KMS-11 (cell line): Measurements from ENCODE around the gene OR6K3.
A peak's percentile ranks its signal among the peaks of the same experiment; 100 is the strongest.

ENCODE experiments used
- H2AFZ ChIP-seq: fragments of 200-600 bp; sonication (generic); 2 replicates; pipeline ENCODE4 v1.6.1; 2016; ENCODE audit warnings: antibody characterized with exemption, mixed run types, low read depth
- H3K27ac ChIP-seq: fragments of 200-600 bp; sonication (generic); 2 replicates; pipeline ENCODE4 v1.6.1; 2016; ENCODE audit warnings: mild to moderate bottlenecking, mixed run types
- H3K27me3 ChIP-seq: fragments of 200-600 bp; sonication (generic); 2 replicates; pipeline ENCODE4 v1.6.1; 2017; ENCODE audit warnings: mild to moderate bottlenecking, low read depth, mixed run types, moderate library complexity; ENCODE audit not compliant: insufficient read depth
- H3K36me3 ChIP-seq: fragments of 200-600 bp; sonication (generic); 2 replicates; pipeline ENCODE4 v1.6.1; 2017; ENCODE audit warnings: mild to moderate bottlenecking, mixed run types; ENCODE audit not compliant: insufficient read depth
- H3K4me1 ChIP-seq: fragments of 200-600 bp; sonication (generic); 2 replicates; pipeline ENCODE4 v1.6.1; 2016; ENCODE audit warnings: mild to moderate bottlenecking, low read depth, mixed run types; ENCODE audit not compliant: poor library complexity, severe bottlenecking
- H3K4me2 ChIP-seq: fragments of 200-600 bp; sonication (generic); 2 replicates; pipeline ENCODE4 v1.7.0; 2016; ENCODE audit warnings: mild to moderate bottlenecking, mixed run types
- H3K4me3 ChIP-seq: fragments of 200-600 bp; sonication (generic); IDR thresholded peaks from 2 replicates; pipeline ENCODE4 v1.6.1; 2017; ENCODE audit warnings: low read depth, low read length, mixed read lengths; ENCODE audit not compliant: insufficient read depth
- H3K79me2 ChIP-seq: fragments of 200-600 bp; sonication (generic); 2 replicates; pipeline ENCODE4 v1.6.1; 2016; ENCODE audit warnings: low read depth, mixed run types; ENCODE audit not compliant: insufficient read depth
- H3K9ac ChIP-seq: fragments of 200-600 bp; sonication (generic); 2 replicates; pipeline ENCODE4 v1.6.1; 2016; ENCODE audit warnings: mild to moderate bottlenecking, mixed run types
- H4K20me1 ChIP-seq: fragments of 200-600 bp; sonication (generic); 2 replicates; pipeline ENCODE4 v1.6.1; 2016; ENCODE audit warnings: mild to moderate bottlenecking, mixed run types; ENCODE audit not compliant: insufficient read depth
- TF ChIP-seq, protein P1 (sequence below): fragments of 200-600 bp; sonication (generic); conservative IDR thresholded peaks from 2 replicates; pipeline ENCODE4 v1.6.1; 2017; ENCODE audit warnings: low read depth, mild to moderate bottlenecking, antibody characterized with exemption, low read length, moderate library complexity, mixed read lengths

Gene OR6K3

DNA sequence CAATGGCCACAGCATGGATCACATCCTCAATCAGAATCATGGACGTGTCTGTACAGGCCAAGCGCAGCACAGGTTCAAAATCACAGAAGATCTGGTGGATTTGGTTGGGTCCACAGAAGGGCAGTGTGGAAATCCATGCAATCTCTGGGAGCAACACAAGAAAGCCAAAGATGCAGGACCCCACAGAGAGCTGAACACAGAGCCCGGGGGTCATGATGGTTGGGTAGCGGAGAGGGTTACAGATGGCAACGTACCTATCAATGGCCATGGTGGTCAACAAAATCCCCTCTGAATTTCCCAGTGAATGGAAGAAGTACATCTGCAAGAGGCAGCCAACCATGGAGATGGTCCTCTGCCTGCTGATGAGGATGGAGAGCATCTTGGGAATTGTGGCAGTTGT is 3.9 kb upstream of the OR6K3 start:
- Histone ChIP-seq H3K9ac (no peak overlapping the region), H3K4me2 (no peak overlapping the region), H3K27me3 (no peaks in the 10 kb centered on the region), H3K4me1 (peaks cover under 1% of the 10 kb centered on the region), H3K36me3 (no peaks in the 10 kb centered on the region), H4K20me1 (no peaks in the 10 kb centered on the region), H3K27ac (no peak overlapping the region), H3K4me3 (no peak overlapping the region), H2AFZ (no peak overlapping the region), H3K79me2 (no peaks in the 10 kb centered on the region)
- TF ChIP-seq, protein P1, sequence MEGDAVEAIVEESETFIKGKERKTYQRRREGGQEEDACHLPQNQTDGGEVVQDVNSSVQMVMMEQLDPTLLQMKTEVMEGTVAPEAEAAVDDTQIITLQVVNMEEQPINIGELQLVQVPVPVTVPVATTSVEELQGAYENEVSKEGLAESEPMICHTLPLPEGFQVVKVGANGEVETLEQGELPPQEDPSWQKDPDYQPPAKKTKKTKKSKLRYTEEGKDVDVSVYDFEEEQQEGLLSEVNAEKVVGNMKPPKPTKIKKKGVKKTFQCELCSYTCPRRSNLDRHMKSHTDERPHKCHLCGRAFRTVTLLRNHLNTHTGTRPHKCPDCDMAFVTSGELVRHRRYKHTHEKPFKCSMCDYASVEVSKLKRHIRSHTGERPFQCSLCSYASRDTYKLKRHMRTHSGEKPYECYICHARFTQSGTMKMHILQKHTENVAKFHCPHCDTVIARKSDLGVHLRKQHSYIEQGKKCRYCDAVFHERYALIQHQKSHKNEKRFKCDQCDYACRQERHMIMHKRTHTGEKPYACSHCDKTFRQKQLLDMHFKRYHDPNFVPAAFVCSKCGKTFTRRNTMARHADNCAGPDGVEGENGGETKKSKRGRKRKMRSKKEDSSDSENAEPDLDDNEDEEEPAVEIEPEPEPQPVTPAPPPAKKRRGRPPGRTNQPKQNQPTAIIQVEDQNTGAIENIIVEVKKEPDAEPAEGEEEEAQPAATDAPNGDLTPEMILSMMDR = no peak

DNA sequence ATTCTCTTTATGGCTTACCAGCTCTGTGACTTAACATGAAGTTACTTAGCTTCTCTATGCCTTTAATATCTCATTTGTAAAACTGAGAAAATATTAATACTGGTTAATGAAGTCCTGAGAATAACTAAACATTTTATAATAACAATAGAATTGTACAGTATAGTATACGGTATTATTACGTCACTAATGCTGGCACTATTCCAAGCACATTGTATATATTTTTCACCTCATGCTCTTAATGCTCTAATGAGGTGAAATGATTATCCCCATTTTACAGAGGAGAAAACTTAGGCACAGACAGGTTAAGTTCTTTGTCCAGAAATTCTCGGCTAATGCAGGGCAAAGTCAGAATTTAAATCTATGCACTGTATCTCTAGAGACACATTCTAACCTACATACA is 856 bp downstream of the OR6K3 start:
- no peak overlapping the region for H3K4me2 ChIP-seq
- H3K27me3 ChIP-seq = no peaks in the 10 kb centered on the region
- TF ChIP-seq, protein P1 = no peak
- no peaks in the 10 kb centered on the region for H4K20me1 ChIP-seq
- no peak overlapping the region for H3K27ac ChIP-seq
- no peak overlapping the region for H3K9ac ChIP-seq
- peaks cover 17% of the 10 kb centered on the region for H3K4me1 ChIP-seq
- no peaks in the 10 kb centered on the region for H3K79me2 ChIP-seq
- H2AFZ ChIP-seq = no peak overlapping the region
- no peaks in the 10 kb centered on the region for H3K36me3 ChIP-seq
- H3K4me3 ChIP-seq = no peak overlapping the region

DNA sequence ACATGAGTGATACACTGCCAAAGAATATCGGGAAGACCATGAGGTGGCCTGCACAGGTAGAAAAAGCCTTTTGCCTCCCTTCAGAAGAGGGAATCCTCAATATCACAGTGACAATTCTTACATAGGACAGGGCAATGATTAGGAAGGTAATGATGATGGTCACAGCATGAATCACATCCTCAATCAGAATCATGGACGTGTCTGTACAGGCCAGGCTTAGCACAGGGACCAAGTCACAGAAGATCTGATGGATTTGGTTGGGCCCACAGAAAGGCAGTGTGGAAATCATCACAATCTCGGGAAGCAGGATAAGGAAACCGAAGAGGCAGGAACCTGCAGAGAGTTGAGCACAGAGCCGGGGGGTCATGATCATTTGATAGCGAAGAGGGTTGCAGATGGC is 3.2 kb downstream of the OR6K3 start:
- H3K27ac ChIP-seq = 0 out of 2 replicates have a peak overlapping the region, but pooled peaks have one; percentile 24
- no peaks in the 10 kb centered on the region for H3K36me3 ChIP-seq
- peaks cover 17% of the 10 kb centered on the region for H3K4me1 ChIP-seq
- no peak overlapping the region for H3K4me2 ChIP-seq
- no peaks in the 10 kb centered on the region for H3K79me2 ChIP-seq
- no peaks in the 10 kb centered on the region for H3K27me3 ChIP-seq
- H3K4me3 ChIP-seq = no peak overlapping the region
- H4K20me1 ChIP-seq = no peaks in the 10 kb centered on the region
- no peak overlapping the region for H2AFZ ChIP-seq
- H3K9ac ChIP-seq = no peak overlapping the region
- TF ChIP-seq, protein P1 = no peak

DNA sequence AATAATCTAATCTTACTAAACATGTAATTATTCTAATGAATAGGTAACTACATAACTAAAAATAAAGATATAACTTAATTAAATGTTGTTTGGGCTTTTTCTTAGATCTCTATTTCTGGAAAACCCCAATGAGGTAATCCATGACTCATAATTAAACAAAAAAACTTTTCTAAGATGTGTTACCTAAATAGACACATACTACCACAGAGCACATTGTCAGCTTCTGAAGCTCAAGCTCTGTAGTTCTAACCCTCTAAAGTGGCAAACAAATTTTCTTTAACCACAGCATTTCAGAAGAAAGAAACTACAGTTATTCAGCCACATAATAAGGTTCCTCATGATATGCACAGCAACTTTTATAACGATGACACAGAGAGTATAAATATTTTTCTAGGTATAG is 4.2 kb downstream of the OR6K3 start:
- no peak overlapping the region for H2AFZ ChIP-seq
- H3K36me3 ChIP-seq = no peaks in the 10 kb centered on the region
- no peak overlapping the region for H3K9ac ChIP-seq
- no peaks in the 10 kb centered on the region for H3K79me2 ChIP-seq
- TF ChIP-seq, protein P1 = no peak
- peak overlapping the region; percentile 14; the same call in 1 of the 2 replicates for H3K4me2 ChIP-seq
- no peak overlapping the region for H3K4me3 ChIP-seq
- peaks cover 17% of the 10 kb centered on the region for H3K4me1 ChIP-seq
- no peaks in the 10 kb centered on the region for H4K20me1 ChIP-seq
- no peaks in the 10 kb centered on the region for H3K27me3 ChIP-seq
- H3K27ac ChIP-seq = peak overlapping the region; percentile 24
